ENCODE results near the gene PEX11B. TPM values are rescaled to one million over a fixed set of nuclear protein-coding genes. Genes with fewer than 3 reads are reported as not detected.

Gene PEX11B
- total RNA-seq, 4 donors from 2014 or later, result 19.3 to 30.8 (median 25.1) TPM

DNA sequence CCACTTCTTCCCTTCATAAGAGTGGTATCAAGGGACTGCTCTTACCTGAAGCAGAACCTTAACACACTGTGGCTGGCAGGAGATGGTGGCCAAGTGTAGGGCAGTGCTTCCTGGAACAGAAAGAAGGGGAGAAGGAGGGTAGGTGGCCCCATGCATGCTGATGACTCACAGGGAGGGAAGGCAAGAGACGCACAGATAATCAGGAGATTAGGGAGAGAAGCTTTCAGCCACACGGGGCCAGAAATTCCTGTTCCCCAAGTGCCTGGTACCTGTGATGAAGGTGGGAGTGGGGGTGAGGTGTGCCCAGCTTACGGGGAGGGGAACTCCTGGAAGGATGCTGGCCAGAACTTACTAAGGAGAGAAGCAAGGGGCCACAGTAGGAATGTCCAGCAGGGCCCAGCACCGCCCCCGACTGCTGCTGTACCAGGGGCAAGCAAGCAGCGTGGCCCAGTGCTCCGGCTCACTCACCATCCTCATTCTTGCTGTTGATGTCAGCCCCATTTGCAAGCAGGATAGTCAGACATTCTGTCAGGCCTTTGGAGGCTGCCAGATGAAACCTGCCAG, 40.5 kb downstream of the PEX11B start:
- Histone ChIP-seq H3K27ac (peak overlapping the region; percentile 6 to 90 (median 82)), H3K4me3 (no peak overlapping the region), H3K27me3 (no peaks in the 10 kb centered on the region), H3K36me3 (peaks cover 0 to 10% (median 0%) of the 10 kb centered on the region in 3 donors), H3K4me1 (peaks cover 7 to 45% (median 11%) of the 10 kb centered on the region in 3 donors), H3K9me3 (no peaks in the 10 kb centered on the region)
- intact Hi-C loops (cut with DNase I), result no loop called here
- no peak for DNase-seq
- TF ChIP-seq, protein P1, sequence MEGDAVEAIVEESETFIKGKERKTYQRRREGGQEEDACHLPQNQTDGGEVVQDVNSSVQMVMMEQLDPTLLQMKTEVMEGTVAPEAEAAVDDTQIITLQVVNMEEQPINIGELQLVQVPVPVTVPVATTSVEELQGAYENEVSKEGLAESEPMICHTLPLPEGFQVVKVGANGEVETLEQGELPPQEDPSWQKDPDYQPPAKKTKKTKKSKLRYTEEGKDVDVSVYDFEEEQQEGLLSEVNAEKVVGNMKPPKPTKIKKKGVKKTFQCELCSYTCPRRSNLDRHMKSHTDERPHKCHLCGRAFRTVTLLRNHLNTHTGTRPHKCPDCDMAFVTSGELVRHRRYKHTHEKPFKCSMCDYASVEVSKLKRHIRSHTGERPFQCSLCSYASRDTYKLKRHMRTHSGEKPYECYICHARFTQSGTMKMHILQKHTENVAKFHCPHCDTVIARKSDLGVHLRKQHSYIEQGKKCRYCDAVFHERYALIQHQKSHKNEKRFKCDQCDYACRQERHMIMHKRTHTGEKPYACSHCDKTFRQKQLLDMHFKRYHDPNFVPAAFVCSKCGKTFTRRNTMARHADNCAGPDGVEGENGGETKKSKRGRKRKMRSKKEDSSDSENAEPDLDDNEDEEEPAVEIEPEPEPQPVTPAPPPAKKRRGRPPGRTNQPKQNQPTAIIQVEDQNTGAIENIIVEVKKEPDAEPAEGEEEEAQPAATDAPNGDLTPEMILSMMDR (IDR thresholded peaks at IDR 0.05), result no peak
- TF ChIP-seq POLR2A (IDR thresholded peaks at IDR 0.05), result no peak
- 45 to 66% methylated on average over 5 to 7 of the region's 7 CpGs for WGBS, 2 donors

DNA sequence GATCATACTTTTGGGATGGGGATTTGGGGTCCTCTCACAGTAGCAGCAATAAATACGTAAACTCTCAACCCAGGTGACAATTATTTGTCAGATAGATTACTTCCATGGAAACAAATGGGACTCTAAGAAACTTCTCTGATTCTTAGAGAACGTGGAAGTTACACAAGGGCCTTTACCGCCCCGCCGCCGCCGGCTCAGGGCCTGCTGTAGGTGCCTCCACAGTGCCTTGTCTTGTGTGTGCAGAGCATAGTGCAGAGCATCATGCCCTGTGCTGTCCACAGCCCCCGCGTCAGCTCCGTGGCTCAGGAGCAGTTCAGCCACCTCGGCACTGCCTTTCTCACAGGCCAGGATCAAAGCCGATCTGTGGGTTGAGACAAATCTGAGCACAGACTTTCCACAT, 43.9 kb downstream of the PEX11B start:
- TF ChIP-seq POLR2A (IDR thresholded peaks at IDR 0.05), result no peak
- TF ChIP-seq, protein P1 (IDR thresholded peaks at IDR 0.05), result no peak
- H3K4me1 ChIP-seq, result peaks cover 18 to 54% (median 20%) of the 10 kb centered on the region in 3 donors
- intact Hi-C loops (cut with DNase I), result no loop called here
- no peaks in the 10 kb centered on the region for H3K9me3 ChIP-seq
- DNase-seq, result no peak
- peaks cover 0 to 10% (median 0%) of the 10 kb centered on the region in 3 donors for H3K36me3 ChIP-seq
- no peak overlapping the region for H3K4me3 ChIP-seq
- no peaks in the 10 kb centered on the region for H3K27me3 ChIP-seq
- 80 to 87% methylated on average over 9 to 12 of the region's 12 CpGs for WGBS, 2 donors
- no peak overlapping the region for H3K27ac ChIP-seq

DNA sequence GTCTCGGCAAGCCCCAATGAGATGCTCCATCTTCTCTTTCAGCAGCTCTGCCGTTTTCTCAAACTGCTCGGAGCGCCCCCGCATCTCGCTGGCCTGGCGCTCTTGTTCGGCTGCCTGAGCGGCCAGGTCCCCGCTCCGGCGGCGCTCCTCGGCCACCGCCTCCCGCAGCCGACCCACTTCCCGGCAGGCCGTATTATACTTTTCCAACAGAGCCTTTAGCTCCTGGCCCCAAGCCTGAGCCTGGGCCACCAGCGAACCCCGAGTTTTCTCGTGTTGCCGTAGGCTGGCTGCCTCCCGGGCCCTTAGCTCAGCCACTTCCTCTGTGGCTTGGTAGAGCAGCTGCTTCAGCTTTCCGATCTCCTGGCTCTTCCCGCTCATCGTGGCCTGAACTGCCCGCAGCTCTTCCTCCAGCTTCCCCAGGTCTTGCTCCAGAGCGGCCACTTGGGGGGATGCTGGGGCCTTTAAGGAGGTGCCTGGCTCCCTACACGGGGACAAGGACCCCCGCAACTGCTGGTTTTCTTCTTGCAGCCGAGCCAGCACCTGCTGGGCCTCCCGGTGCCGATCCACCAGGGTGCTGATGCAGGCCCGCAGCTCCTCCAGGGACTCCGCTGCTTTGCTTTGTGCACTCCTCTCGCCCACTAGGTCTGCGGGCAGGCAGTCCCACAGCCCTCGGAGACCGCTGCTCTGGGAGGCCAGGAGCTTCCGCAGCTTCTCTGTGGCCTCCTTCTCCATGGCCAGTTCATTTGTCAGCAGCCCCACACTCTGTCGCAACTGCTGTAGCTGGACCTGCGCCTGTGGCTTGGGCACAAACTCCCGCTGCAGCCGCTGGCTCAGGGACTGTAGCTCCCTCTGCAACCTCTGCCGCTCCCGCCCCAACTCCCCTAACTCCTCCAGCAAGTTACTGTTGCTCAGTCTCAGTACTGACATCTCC, 46.3 kb downstream of the PEX11B start:
- H3K27ac ChIP-seq, result peak overlapping the region; percentile 61 to 85 (median 80)
- TF ChIP-seq, protein P1 (IDR thresholded peaks at IDR 0.05), result no peak
- TF ChIP-seq POLR2A (IDR thresholded peaks at IDR 0.05), result peak in 1 of 4 donors; percentile 21
- intact Hi-C loops (cut with DNase I), result no loop called here
- H3K36me3 ChIP-seq, result peaks cover 0 to 23% (median 0%) of the 10 kb centered on the region in 3 donors
- H3K4me1 ChIP-seq, result peaks cover 9 to 30% (median 14%) of the 10 kb centered on the region in 3 donors
- H3K4me3 ChIP-seq, result peak overlapping the region; percentile 23 to 62 (median 51)
- no peaks in the 10 kb centered on the region for H3K9me3 ChIP-seq
- DNase-seq, result no peak
- H3K27me3 ChIP-seq, result no peaks in the 10 kb centered on the region
- WGBS, 2 donors, result 21 to 41% methylated on average over 22 to 43 of the region's 47 CpGs

DNA sequence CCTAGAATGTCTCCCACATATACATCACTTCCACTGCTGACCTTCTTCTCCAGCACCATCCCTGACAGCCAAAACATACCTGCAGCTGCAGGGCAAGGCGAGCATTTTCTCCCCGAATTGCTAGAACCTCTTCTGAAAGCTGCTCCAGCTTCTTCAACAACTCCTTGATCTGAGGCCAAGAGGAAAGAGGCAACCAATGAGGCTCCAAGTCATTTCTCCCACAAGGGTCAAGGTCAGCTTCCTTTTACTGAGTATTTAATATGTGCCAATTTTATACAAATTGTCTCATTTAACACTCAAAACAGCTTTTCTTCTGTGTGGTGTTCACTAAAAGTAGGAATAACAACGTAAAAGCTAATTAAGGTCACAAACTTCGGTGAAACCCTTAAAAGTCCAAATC, 50.3 kb downstream of the PEX11B start:
- no peaks in the 10 kb centered on the region for H3K9me3 ChIP-seq
- peaks cover 0 to 36% (median 0%) of the 10 kb centered on the region in 3 donors for H3K36me3 ChIP-seq
- H3K27me3 ChIP-seq, result no peaks in the 10 kb centered on the region
- intact Hi-C loops (cut with DNase I), result no loop called here
- 70 to 80% methylated on average over 4 of the region's 4 CpGs for WGBS, 2 donors
- H3K4me1 ChIP-seq, result peaks cover 9 to 27% (median 14%) of the 10 kb centered on the region in 3 donors
- H3K27ac ChIP-seq, result no peak overlapping the region
- H3K4me3 ChIP-seq, result no peak overlapping the region
- no peak for DNase-seq
- no peak for TF ChIP-seq POLR2A (IDR thresholded peaks at IDR 0.05)
- TF ChIP-seq, protein P1 (IDR thresholded peaks at IDR 0.05), result no peak

All from esophagus squamous epithelium (tissue), 5 donors.